Right forelimb (tissue), 1 donor: Measurements from ENCODE around the gene GTPBP4.
"Not testable (repeated sequence)": the region's sequence is repeated elsewhere in the genome, so short reads cannot be mapped to it uniquely, and the experiment has no call there.

ENCODE experiments used
- DNase-seq: peaks from one replicate; pipeline ENCODE4 v3.0.0-alpha.2; 2018

GTPBP4 gene

DNA sequence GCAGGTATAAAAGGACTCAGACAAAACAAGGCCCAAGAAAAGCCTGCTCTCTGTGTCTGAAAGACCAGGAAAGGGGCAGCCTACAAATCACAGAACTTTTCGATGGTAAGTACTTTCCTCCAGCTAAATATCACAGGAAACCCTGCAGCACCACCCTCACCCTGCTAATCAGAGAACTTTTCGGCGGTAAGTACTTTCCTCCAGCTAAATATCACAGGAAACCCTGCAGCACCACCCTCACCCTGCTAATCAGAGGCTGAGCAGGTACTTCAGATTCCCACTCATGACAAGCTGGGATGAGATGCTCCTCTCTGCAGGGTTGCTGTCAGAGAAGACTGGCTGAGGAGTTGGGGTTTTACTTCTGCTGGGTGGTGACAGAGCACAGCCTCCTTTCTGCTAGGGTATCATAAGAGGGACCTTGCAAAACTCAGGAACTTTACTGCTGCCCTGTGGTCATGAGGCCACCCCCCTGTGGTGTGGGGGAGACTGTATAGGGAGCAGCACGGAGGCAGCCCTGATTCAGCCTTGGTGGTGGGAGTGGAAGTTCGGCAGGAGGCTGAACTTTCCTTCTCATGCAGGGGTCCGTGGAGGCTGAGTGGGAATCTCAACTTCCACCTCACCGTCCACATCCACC lies 75.1 kb downstream of the GTPBP4 start:
- no peak for DNase-seq

DNA sequence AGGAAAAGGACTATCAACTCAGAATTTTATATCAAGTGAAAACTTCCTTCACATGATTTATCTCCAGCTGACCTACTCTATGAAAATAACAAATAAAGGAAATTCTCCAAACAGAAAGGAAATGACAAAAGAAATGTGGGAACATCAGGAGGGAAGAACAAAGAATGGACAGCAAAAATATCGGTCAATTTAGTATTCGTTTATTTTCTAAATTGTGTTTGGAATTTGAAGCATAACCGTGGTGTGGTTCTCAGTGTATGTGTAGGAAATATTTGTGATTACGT lies 76.7 kb downstream of the GTPBP4 start:
- no peak for DNase-seq

DNA sequence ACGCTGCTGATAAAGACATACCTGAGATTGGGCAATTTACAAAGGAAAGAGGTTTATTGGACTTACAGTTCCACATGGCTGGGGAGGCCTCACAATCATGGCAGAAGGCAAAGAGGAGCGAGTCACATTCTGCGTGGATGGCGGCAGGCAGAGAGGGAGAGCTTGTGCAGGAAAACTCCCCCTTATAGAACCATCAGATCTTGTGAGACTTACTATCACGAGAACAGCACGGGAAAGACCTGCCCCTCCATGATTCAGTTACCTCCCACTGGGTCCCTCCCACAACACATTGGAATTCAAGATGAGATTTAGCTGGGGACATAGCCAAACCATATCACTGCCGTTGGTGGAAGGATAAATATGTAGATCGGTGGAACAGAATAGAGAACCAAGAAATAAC lies 78.5 kb downstream of the GTPBP4 start:
- not testable (repeated sequence) for DNase-seq

DNA sequence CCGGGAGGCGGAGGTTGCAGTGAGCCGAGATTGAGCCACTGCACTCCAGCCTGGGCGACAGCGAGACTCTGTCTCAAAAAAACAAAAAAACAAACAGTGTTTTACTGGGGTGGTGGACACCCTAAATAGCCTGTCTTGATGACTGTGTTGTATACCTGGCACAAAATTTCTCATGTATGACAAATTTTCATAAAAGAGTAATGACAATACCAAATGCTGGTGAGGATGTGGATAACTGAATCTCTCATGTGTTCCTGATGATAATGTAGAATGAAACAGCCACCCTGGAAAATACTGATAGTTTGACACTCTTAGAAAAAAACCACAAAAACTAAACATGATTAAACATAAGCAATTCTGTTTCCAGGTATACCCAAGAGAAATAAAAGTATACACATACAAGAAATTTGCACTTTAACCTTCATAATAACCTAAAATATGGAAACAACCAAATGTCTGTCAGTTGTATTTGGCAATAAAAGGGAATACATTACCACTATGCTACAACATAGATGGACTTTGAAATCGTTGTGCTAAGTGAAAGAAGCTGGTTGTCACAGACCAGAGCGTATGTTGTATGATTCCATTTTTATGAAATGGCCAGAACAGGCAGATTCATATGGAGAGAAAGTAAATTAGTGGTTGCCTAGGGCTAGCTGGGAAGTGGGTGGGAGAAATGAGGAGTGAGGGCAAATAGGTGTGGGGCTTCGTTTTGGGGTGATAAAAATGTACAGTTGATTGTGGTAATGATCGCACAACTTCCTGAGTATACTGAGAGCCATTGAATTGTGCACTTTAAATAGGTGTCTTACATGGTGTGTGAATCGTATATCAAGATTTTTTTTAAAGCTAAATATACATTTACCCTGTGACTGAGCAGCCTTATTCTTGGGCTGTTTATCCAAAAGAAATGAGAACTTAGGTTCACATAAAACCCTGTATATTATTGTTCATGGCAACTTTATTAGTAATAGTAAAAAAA lies 80.4 kb downstream of the GTPBP4 start:
- DNase-seq: no peak
